Measurements from ENCODE around the gene ATP2A3.
"Not testable (repeated sequence)": the region's sequence is repeated elsewhere in the genome, so short reads cannot be mapped to it uniquely, and the experiment has no call there.

The ATP2A3 gene

GRCh38 chr17:3993493-3994220 lies 29.4 kb upstream of the ATP2A3 start:
- in situ Hi-C loops (cut with HindIII; ENCODE audit: low sequenced_read_pairs): no loop called here

- in situ Hi-C loops (cut with HindIII; ENCODE audit: low sequenced_read_pairs): no loop called here
Measured at GRCh38 chr17:3992370-3992769, 28.1 kb upstream of the ATP2A3 start.

- in situ Hi-C loops (cut with HindIII; ENCODE audit: low sequenced_read_pairs): not testable (repeated sequence)
Measured at GRCh38 chr17:3991699-3992098, 27.5 kb upstream of the ATP2A3 start.

- in situ Hi-C loops (cut with HindIII; ENCODE audit: low sequenced_read_pairs): no loop called here
Measured at GRCh38 chr17:3990386-3991127, 26.3 kb upstream of the ATP2A3 start.

GRCh38 chr17:3989041-3989886 lies 25.0 kb upstream of the ATP2A3 start:
- in situ Hi-C loops (cut with HindIII; ENCODE audit: low sequenced_read_pairs): no loop called here

- in situ Hi-C loops (cut with HindIII; ENCODE audit: low sequenced_read_pairs): no loop called here
Measured at GRCh38 chr17:3988297-3989040, 24.2 kb upstream of the ATP2A3 start.

- in situ Hi-C loops (cut with HindIII; ENCODE audit: low sequenced_read_pairs): no loop called here
Measured at GRCh38 chr17:3986939-3987335, 22.7 kb upstream of the ATP2A3 start.

- in situ Hi-C loops (cut with HindIII; ENCODE audit: low sequenced_read_pairs): no loop called here
Measured at GRCh38 chr17:3986270-3986938, 22.2 kb upstream of the ATP2A3 start.

- in situ Hi-C loops (cut with HindIII; ENCODE audit: low sequenced_read_pairs): no loop called here
Measured at GRCh38 chr17:3985846-3986245, 21.6 kb upstream of the ATP2A3 start.

- in situ Hi-C loops (cut with HindIII; ENCODE audit: low sequenced_read_pairs): no loop called here
Measured at GRCh38 chr17:3983606-3984484, 19.6 kb upstream of the ATP2A3 start.

- in situ Hi-C loops (cut with HindIII; ENCODE audit: low sequenced_read_pairs): no loop called here
Measured at GRCh38 chr17:3982541-3983017, 18.3 kb upstream of the ATP2A3 start.

- in situ Hi-C loops (cut with HindIII; ENCODE audit: low sequenced_read_pairs): no loop called here
Measured at GRCh38 chr17:3982113-3982512, 17.9 kb upstream of the ATP2A3 start.

GRCh38 chr17:3981455-3981854 lies 17.2 kb upstream of the ATP2A3 start:
- in situ Hi-C loops (cut with HindIII; ENCODE audit: low sequenced_read_pairs): no loop called here

GRCh38 chr17:3980381-3981014 lies 16.3 kb upstream of the ATP2A3 start:
- in situ Hi-C loops (cut with HindIII; ENCODE audit: low sequenced_read_pairs): no loop called here

GRCh38 chr17:3979290-3979611 lies 15.0 kb upstream of the ATP2A3 start:
- in situ Hi-C loops (cut with HindIII; ENCODE audit: low sequenced_read_pairs): no loop called here

- in situ Hi-C loops (cut with HindIII; ENCODE audit: low sequenced_read_pairs): no loop called here
Measured at GRCh38 chr17:3978421-3979289, 14.4 kb upstream of the ATP2A3 start.

- in situ Hi-C loops (cut with HindIII; ENCODE audit: low sequenced_read_pairs): no loop called here
Measured at GRCh38 chr17:3977387-3977786, 13.2 kb upstream of the ATP2A3 start.

- in situ Hi-C loops (cut with HindIII; ENCODE audit: low sequenced_read_pairs): no loop called here
Measured at GRCh38 chr17:3976675-3977171, 12.5 kb upstream of the ATP2A3 start.
